Esophagus squamous epithelium (tissue), 4 donors: ENCODE data around the gene TAOK2.

ENCODE experiments used
- CTCF ChIP-seq, 6 experiments: fragments of 450-650 bp in 4 of 6; fragments of 200-600 bp in 2 of 6; sonication (generic) in 2 of 6; IDR thresholded peaks; one replicate each; pipeline ENCODE4 v1.5.1; 2016 to 2019; ENCODE audit warnings: antibody characterized with exemption in 6 of 6, mild to moderate bottlenecking in 4 of 6, moderate library complexity in 4 of 6
- POLR2A ChIP-seq, 4 donors: fragments of 450-650 bp; IDR thresholded peaks; one replicate each; pipeline ENCODE4 v1.6.1; 2017; ENCODE audit warnings: antibody characterized with exemption in 4 of 4, mild to moderate bottlenecking in 4 of 4, moderate library complexity in 3 of 4

GRCh38 chr16:30041841-30042240, 68.2 kb downstream of the TAOK2 start:
- peak in 4 of 6 experiments; percentile 4 to 44 (median 32) for TF ChIP-seq CTCF (IDR thresholded peaks at IDR 0.05)
- no peak for TF ChIP-seq POLR2A (IDR thresholded peaks at IDR 0.05)
